HS-5 (cell line): ENCODE data around the gene ANKRD44.
"Not testable (repeated sequence)": the region's sequence is repeated elsewhere in the genome, so short reads cannot be mapped to it uniquely, and the experiment has no call there.

ENCODE experiments used
- DNase-seq: peaks from one replicate; pipeline ENCODE4 v3.0.0-alpha.2; 2012; ENCODE audit warnings: low read depth

ANKRD44 gene

GRCh38 chr2:197315371-197315770, 4.8 kb upstream of the ANKRD44 start:
- no peak for DNase-seq

GRCh38 chr2:197312186-197312585, 1.6 kb upstream of the ANKRD44 start:
- DNase-seq, result no peak

- no peak for DNase-seq
Measured at GRCh38 chr2:197311421-197312033, 947 bp upstream of the ANKRD44 start.

GRCh38 chr2:197310987-197311420, 424 bp upstream of the ANKRD44 start:
- no peak for DNase-seq

- no peak for DNase-seq
Measured at GRCh38 chr2:197309691-197310231, 819 bp downstream of the ANKRD44 start.

- no peak for DNase-seq
Measured at GRCh38 chr2:197308996-197309690, 1.4 kb downstream of the ANKRD44 start.

- no peak for DNase-seq
Measured at GRCh38 chr2:197308585-197308984, 2.0 kb downstream of the ANKRD44 start.

GRCh38 chr2:197307933-197308521, 2.6 kb downstream of the ANKRD44 start:
- DNase-seq, result no peak

GRCh38 chr2:197307236-197307932, 3.2 kb downstream of the ANKRD44 start:
- DNase-seq, result no peak

GRCh38 chr2:197306696-197307040, 3.9 kb downstream of the ANKRD44 start:
- DNase-seq, result no peak

GRCh38 chr2:197306024-197306695, 4.4 kb downstream of the ANKRD44 start:
- DNase-seq, result no peak

- no peak for DNase-seq
Measured at GRCh38 chr2:197304556-197305011, 6.0 kb downstream of the ANKRD44 start.

GRCh38 chr2:197300139-197300538, 10.4 kb downstream of the ANKRD44 start:
- DNase-seq, result no peak

- no peak for DNase-seq
Measured at GRCh38 chr2:197298609-197299008, 12.0 kb downstream of the ANKRD44 start.

- DNase-seq, result no peak
Measured at GRCh38 chr2:197297772-197298318, 12.7 kb downstream of the ANKRD44 start.

GRCh38 chr2:197297266-197297665, 13.3 kb downstream of the ANKRD44 start:
- DNase-seq, result no peak

- no peak for DNase-seq
Measured at GRCh38 chr2:197296835-197297234, 13.7 kb downstream of the ANKRD44 start.

GRCh38 chr2:197294260-197294659, 16.3 kb downstream of the ANKRD44 start:
- DNase-seq, result no peak

- no peak for DNase-seq
Measured at GRCh38 chr2:197293252-197294007, 17.1 kb downstream of the ANKRD44 start.

- DNase-seq, result no peak
Measured at GRCh38 chr2:197292619-197293018, 18.0 kb downstream of the ANKRD44 start.

- not testable (repeated sequence) for DNase-seq
Measured at GRCh38 chr2:197287596-197287932, 23.0 kb downstream of the ANKRD44 start.
